DOHH2 (cell line): ENCODE measurements around the gene RPH3AL.

Experiments used
- H3F3A ChIP-seq: fragments of 200-600 bp; sonication (generic), shearing (Covaris generic); 2 replicates; pipeline ENCODE4 v1.6.0; 2016; ENCODE audit warnings: antibody characterized with exemption, mild to moderate bottlenecking; ENCODE audit not compliant: control insufficient read depth, insufficient read depth
- H3K27ac ChIP-seq: fragments of 200-600 bp; sonication (generic); 2 replicates; pipeline ENCODE4 v1.5.1; 2014; ENCODE audit warnings: low read depth, mild to moderate bottlenecking, low read length, moderate library complexity
- H3K27me3 ChIP-seq: fragments of 200-600 bp; sonication (generic); 2 replicates; pipeline ENCODE4 v1.6.1; 2014; ENCODE audit warnings: mild to moderate bottlenecking, low read length, mixed read lengths; ENCODE audit not compliant: control insufficient read depth
- H3K36me3 ChIP-seq: fragments of 200-600 bp; sonication (generic); 2 replicates; pipeline ENCODE4 v1.6.1; 2014; ENCODE audit warnings: mild to moderate bottlenecking, low read length, moderate library complexity, mixed read lengths; ENCODE audit not compliant: control insufficient read depth
- H3K4me1 ChIP-seq: fragments of 200-600 bp; sonication (generic); 2 replicates; pipeline ENCODE4 v1.6.1; 2014; ENCODE audit warnings: mild to moderate bottlenecking, low read length, mixed read lengths; ENCODE audit not compliant: control insufficient read depth
- H3K4me2 ChIP-seq: fragments of 200-600 bp; sonication (generic); 2 replicates; pipeline ENCODE4 v1.6.0; 2014; ENCODE audit warnings: mild to moderate bottlenecking, low read length, moderate library complexity
- H3K4me3 ChIP-seq: fragments of 200-600 bp; sonication (generic); 2 replicates; pipeline ENCODE4 v1.5.1; 2014; ENCODE audit warnings: mild to moderate bottlenecking, low read length, mixed read lengths
- H3K79me2 ChIP-seq: fragments of 200-600 bp; sonication (generic); 2 replicates; pipeline ENCODE4 v1.6.1; 2014; ENCODE audit warnings: mild to moderate bottlenecking, low read length, mixed read lengths; ENCODE audit not compliant: control insufficient read depth
- H3K9me2 ChIP-seq: fragments of 200-600 bp; sonication (generic); replicated peaks from 2 replicates; pipeline ENCODE4 v1.6.1; 2014; ENCODE audit warnings: mild to moderate bottlenecking, low read length, mixed read lengths; ENCODE audit not compliant: control insufficient read depth
- H3K9me3 ChIP-seq: fragments of 200-600 bp; sonication (generic); 2 replicates; pipeline ENCODE4 v1.6.1; 2014; ENCODE audit warnings: antibody characterized with exemption, low read length, mixed read lengths; ENCODE audit not compliant: control insufficient read depth, insufficient read depth
- H4K20me1 ChIP-seq: fragments of 200-600 bp; sonication (generic); 2 replicates; pipeline ENCODE4 v1.6.0; 2014; ENCODE audit warnings: low read depth, mild to moderate bottlenecking, antibody characterized with exemption, low read length, moderate library complexity; ENCODE audit not compliant: control insufficient read depth, insufficient read depth
- CTCF ChIP-seq: fragments of 200-600 bp; sonication (generic); IDR thresholded peaks from one replicate; pipeline ENCODE4 v1.5.1; 2014; ENCODE audit warnings: antibody characterized with exemption, mild to moderate bottlenecking, low read depth, low read length; ENCODE audit not compliant: poor library complexity, severe bottlenecking
- EZH2phosphoT487 ChIP-seq: fragments of 200-600 bp; sonication (generic); IDR thresholded peaks from 2 replicates; pipeline ENCODE4 v1.6.1; 2017; ENCODE audit warnings: borderline replicate concordance, mild to moderate bottlenecking, antibody characterized with exemption, low read length, moderate library complexity, mixed read lengths

Gene RPH3AL

GRCh38 chr17:379531-380465 lies 27.2 kb upstream of the RPH3AL start:
- no peaks in the 10 kb centered on the region for H3K4me1 ChIP-seq
- H3K36me3 ChIP-seq, result no peaks in the 10 kb centered on the region
- H3F3A ChIP-seq, result no peaks in the 10 kb centered on the region
- H3K27me3 ChIP-seq, result peaks cover 3% of the 10 kb centered on the region; the same call in 1 of the 2 replicates
- no peak overlapping the region for H3K4me3 ChIP-seq
- H3K4me2 ChIP-seq, result no peak overlapping the region
- TF ChIP-seq EZH2phosphoT487 (no peak), CTCF (no peak)
- no peaks in the 10 kb centered on the region for H3K9me2 ChIP-seq
- no peak overlapping the region for H3K27ac ChIP-seq
- no peaks in the 10 kb centered on the region for H3K9me3 ChIP-seq
- H3K79me2 ChIP-seq, result no peaks in the 10 kb centered on the region
- no peaks in the 10 kb centered on the region for H4K20me1 ChIP-seq

GRCh38 chr17:378068-378467 lies 25.5 kb upstream of the RPH3AL start:
- H3K27me3 ChIP-seq, result peaks cover under 1% of the 10 kb centered on the region; the same call in 1 of the 2 replicates

GRCh38 chr17:376936-377863 lies 24.6 kb upstream of the RPH3AL start:
- no peaks in the 10 kb centered on the region for H3K36me3 ChIP-seq
- no peaks in the 10 kb centered on the region for H3K9me2 ChIP-seq
- no peaks in the 10 kb centered on the region for H3F3A ChIP-seq
- no peaks in the 10 kb centered on the region for H3K79me2 ChIP-seq
- H3K27me3 ChIP-seq, result no peaks in the 10 kb centered on the region
- H4K20me1 ChIP-seq, result no peaks in the 10 kb centered on the region
- no peak for TF ChIP-seq CTCF
- no peak for TF ChIP-seq EZH2phosphoT487
- no peaks in the 10 kb centered on the region for H3K9me3 ChIP-seq
- no peak overlapping the region for H3K27ac ChIP-seq
- no peak overlapping the region for H3K4me3 ChIP-seq
- no peaks in the 10 kb centered on the region for H3K4me1 ChIP-seq
- no peak overlapping the region for H3K4me2 ChIP-seq

More at GRCh38 chr17:378068-378467, 25.5 kb upstream of the RPH3AL start:
- no peaks in the 10 kb centered on the region for H3K4me1 ChIP-seq
- H3K9me3 ChIP-seq, result no peaks in the 10 kb centered on the region
- TF ChIP-seq CTCF (no peak), EZH2phosphoT487 (no peak)
- H3K79me2 ChIP-seq, result no peaks in the 10 kb centered on the region
- H4K20me1 ChIP-seq, result no peaks in the 10 kb centered on the region
- H3K4me2 ChIP-seq, result no peak overlapping the region
- no peak overlapping the region for H3K27ac ChIP-seq
- H3K36me3 ChIP-seq, result no peaks in the 10 kb centered on the region
- H3K4me3 ChIP-seq, result no peak overlapping the region
- H3K9me2 ChIP-seq, result no peaks in the 10 kb centered on the region
- no peaks in the 10 kb centered on the region for H3F3A ChIP-seq
